C4-2B (cell line): ENCODE data around the gene LRRC58.

ENCODE experiments used
- ZFX ChIP-seq: fragments of 450-650 bp; IDR thresholded peaks from 2 replicates; pipeline ENCODE4 v1.6.1; 2017
- TF ChIP-seq, protein P1 (sequence below): fragments of 450-650 bp; conservative IDR thresholded peaks from 2 replicates; pipeline ENCODE4 v1.5.1; 2017; ENCODE audit warnings: mild to moderate bottlenecking

- TF ChIP-seq, protein P1, sequence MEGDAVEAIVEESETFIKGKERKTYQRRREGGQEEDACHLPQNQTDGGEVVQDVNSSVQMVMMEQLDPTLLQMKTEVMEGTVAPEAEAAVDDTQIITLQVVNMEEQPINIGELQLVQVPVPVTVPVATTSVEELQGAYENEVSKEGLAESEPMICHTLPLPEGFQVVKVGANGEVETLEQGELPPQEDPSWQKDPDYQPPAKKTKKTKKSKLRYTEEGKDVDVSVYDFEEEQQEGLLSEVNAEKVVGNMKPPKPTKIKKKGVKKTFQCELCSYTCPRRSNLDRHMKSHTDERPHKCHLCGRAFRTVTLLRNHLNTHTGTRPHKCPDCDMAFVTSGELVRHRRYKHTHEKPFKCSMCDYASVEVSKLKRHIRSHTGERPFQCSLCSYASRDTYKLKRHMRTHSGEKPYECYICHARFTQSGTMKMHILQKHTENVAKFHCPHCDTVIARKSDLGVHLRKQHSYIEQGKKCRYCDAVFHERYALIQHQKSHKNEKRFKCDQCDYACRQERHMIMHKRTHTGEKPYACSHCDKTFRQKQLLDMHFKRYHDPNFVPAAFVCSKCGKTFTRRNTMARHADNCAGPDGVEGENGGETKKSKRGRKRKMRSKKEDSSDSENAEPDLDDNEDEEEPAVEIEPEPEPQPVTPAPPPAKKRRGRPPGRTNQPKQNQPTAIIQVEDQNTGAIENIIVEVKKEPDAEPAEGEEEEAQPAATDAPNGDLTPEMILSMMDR, result no peak
- no peak for TF ChIP-seq ZFX
Measured at GRCh38 chr3:120286465-120286864, 62.7 kb downstream of the LRRC58 start.
